Keratinocyte (primary cell): ENCODE measurements around the gene SCN9A. TPM values are rescaled to one million over a fixed set of nuclear protein-coding genes. Genes with fewer than 3 reads are reported as not detected.

Experiments used
- DNase-seq: peaks from one replicate; pipeline ENCODE4 v3.0.0-alpha.2; 2011; ENCODE audit warnings: low read depth, missing footprints, low spot score
- FAIRE-seq: peaks from 2 replicates; lab custom pipeline; 2011; peaks lifted over from hg19 to GRCh38; lab: Jason Lieb, UNC
- H2AFZ ChIP-seq: 2 replicates; pipeline ENCODE4 v1.6.0; 2012; ENCODE audit warnings: low read length, control low read depth, inconsistent platforms; ENCODE audit not compliant: control insufficient read depth
- H3K27ac ChIP-seq: 2 replicates; pipeline ENCODE4 v1.5.1; 2011; ENCODE audit warnings: low read length; ENCODE audit not compliant: control insufficient read depth, insufficient read depth
- H3K27me3 ChIP-seq: 3 replicates; pipeline ENCODE4 v1.6.0; 2011; ENCODE audit warnings: low read length; ENCODE audit not compliant: control insufficient read depth, insufficient read depth; ENCODE audit errors: extremely low read depth
- H3K36me3 ChIP-seq, 2 experiments: 2 replicates in 1 of 2; 3 replicates in 1 of 2; pipeline ENCODE4 v1.5.1; 2011; ENCODE audit warnings: low read length in 2 of 2, mild to moderate bottlenecking in 1 of 2; ENCODE audit not compliant: control insufficient read depth in 2 of 2, insufficient read depth in 2 of 2; ENCODE audit errors: extremely low read depth in 1 of 2
- H3K4me1 ChIP-seq: 3 replicates; pipeline ENCODE4 v1.5.1; 2011; ENCODE audit warnings: low read length; ENCODE audit not compliant: control insufficient read depth, insufficient read depth; ENCODE audit errors: extremely low read depth
- H3K4me2 ChIP-seq: 3 replicates; pipeline ENCODE4 v1.6.0; 2011; ENCODE audit warnings: low read depth, low read length; ENCODE audit not compliant: control insufficient read depth, insufficient read depth; ENCODE audit errors: extremely low read depth
- H3K4me3 ChIP-seq, 3 experiments: fragments of 200-600 bp in 1 of 3; sonication (generic) in 1 of 3; 2 replicates in 2 of 3; 3 replicates in 1 of 3; pipeline ENCODE4 v1.5.1; 2011 to 2016; ENCODE audit warnings: low read length in 3 of 3, mild to moderate bottlenecking in 3 of 3, control low read depth in 2 of 3, inconsistent platforms in 1 of 3, low read depth in 1 of 3, mixed read lengths in 1 of 3, mixed run types in 1 of 3, moderate library complexity in 1 of 3; ENCODE audit not compliant: control insufficient read depth in 2 of 3, insufficient read depth in 2 of 3; ENCODE audit errors: extremely low read depth in 1 of 3
- H3K79me2 ChIP-seq: 2 replicates; pipeline ENCODE4 v1.6.0; 2012; ENCODE audit warnings: low read length; ENCODE audit not compliant: control insufficient read depth, insufficient read depth
- H3K9ac ChIP-seq: 3 replicates; pipeline ENCODE4 v1.6.0; 2011; ENCODE audit warnings: low read length; ENCODE audit not compliant: control insufficient read depth, insufficient read depth; ENCODE audit errors: extremely low read depth
- H3K9me1 ChIP-seq: 3 replicates; pipeline ENCODE4 v1.6.0; 2011; ENCODE audit warnings: low read length; ENCODE audit not compliant: control insufficient read depth, insufficient read depth; ENCODE audit errors: extremely low read depth
- H3K9me3 ChIP-seq: 2 replicates; pipeline ENCODE4 v1.5.1; 2012; ENCODE audit warnings: low read depth, low read length; ENCODE audit not compliant: control insufficient read depth
- H4K20me1 ChIP-seq: 3 replicates; pipeline ENCODE4 v1.6.0; 2011; ENCODE audit warnings: low read length; ENCODE audit not compliant: control insufficient read depth, insufficient read depth; ENCODE audit errors: extremely low read depth
- CTCF ChIP-seq, 3 experiments: IDR thresholded peaks in 1 of 3; conservative IDR thresholded peaks in 1 of 3; optimal IDR thresholded peaks in 1 of 3; 2 replicates in 2 of 3; 3 replicates in 1 of 3; pipeline versions ENCODE3 to v1.5.1; 2011; ENCODE audit warnings: low read length in 3 of 3, mild to moderate bottlenecking in 3 of 3, moderate library complexity in 2 of 3, control low read depth in 1 of 3, inconsistent platforms in 1 of 3; ENCODE audit not compliant: insufficient read depth in 2 of 3; ENCODE audit errors: extremely low read depth in 1 of 3
- EZH2 ChIP-seq: IDR thresholded peaks from one replicate; pipeline ENCODE4 v1.6.1; 2012; ENCODE audit warnings: inconsistent platforms, mild to moderate bottlenecking, low read length, moderate library complexity
- dilution Hi-C: fragments of 300-500 bp; cut with MboI; formaldehyde crosslinking; loops from one replicate; pipeline ENCODE4 v1.7.0; 2020; ENCODE audit warnings: low sequenced_read_pairs; ENCODE audit not compliant: extremely low pct_ligation_motif_present
- polyA plus RNA-seq, 5 experiments: library from polyadenylated mRNA; depleted of rRNA in 3 of 5; stranded (reverse) in 3 of 5; stranded (forward) in 1 of 5; unstranded in 1 of 5; fragments of >200 nt; gene quantifications; 1 replicate in 1 of 5; 2 replicates in 3 of 5; 3 replicates in 1 of 5; pipeline versions ENCODE4 v1.2.1 to v1.2.3, GENCODE V29; 2011 to 2012; ENCODE audit warnings: missing spikeins in 2 of 5, low read depth in 1 of 5, low replicate concordance in 1 of 5

SCN9A gene
- polyA plus RNA-seq, 1 donor (not counting 4 experiments of a cell fraction or from before 2014, with no cell fraction given) = 0.10 TPM

- no peaks in the 10 kb centered on the region for H3K27me3 ChIP-seq
- H2AFZ ChIP-seq = no peak overlapping the region
- dilution Hi-C loops = no loop called here
- H3K9me1 ChIP-seq = no peaks in the 10 kb centered on the region
- no peak overlapping the region for H3K4me3 ChIP-seq
- H3K4me2 ChIP-seq = no peak overlapping the region
- DNase-seq (no peak), FAIRE-seq (no peak)
- no peaks in the 10 kb centered on the region for H4K20me1 ChIP-seq
- H3K9me3 ChIP-seq = no peaks in the 10 kb centered on the region
- no peak overlapping the region for H3K27ac ChIP-seq
- no peaks in the 10 kb centered on the region for H3K36me3 ChIP-seq
- H3K4me1 ChIP-seq = no peaks in the 10 kb centered on the region
- no peaks in the 10 kb centered on the region for H3K79me2 ChIP-seq
- TF ChIP-seq CTCF (optimal IDR thresholded peaks at IDR 0.05 in 1 of 3, IDR thresholded peaks at IDR 0.05 in 1 of 3, conservative IDR thresholded peaks at IDR 0.05 in 1 of 3; ENCODE audit: extremely low read depth in 1 of 3, insufficient read depth in 2 of 3, low read length in 3 of 3) (no peak), EZH2 (no peak)
- H3K9ac ChIP-seq = no peak overlapping the region
Measured at GRCh38 chr2:166350525-166350924, 25.2 kb downstream of the SCN9A start.

GRCh38 chr2:166344286-166345113 is 31.2 kb downstream of the SCN9A start:
- Histone ChIP-seq H3K9me3 (no peaks in the 10 kb centered on the region), H3K9me1 (no peaks in the 10 kb centered on the region), H3K4me2 (no peak overlapping the region), H3K9ac (no peak overlapping the region), H3K4me1 (no peaks in the 10 kb centered on the region), H3K36me3 (no peaks in the 10 kb centered on the region), H2AFZ (peak overlapping the region; percentile 35), H3K27me3 (no peaks in the 10 kb centered on the region), H3K79me2 (no peaks in the 10 kb centered on the region), H4K20me1 (no peaks in the 10 kb centered on the region), H3K27ac (no peak overlapping the region), H3K4me3 (no peak overlapping the region)
- TF ChIP-seq EZH2 = no peak
- no peak for TF ChIP-seq CTCF (optimal IDR thresholded peaks at IDR 0.05 in 1 of 3, IDR thresholded peaks at IDR 0.05 in 1 of 3, conservative IDR thresholded peaks at IDR 0.05 in 1 of 3; ENCODE audit: extremely low read depth in 1 of 3, insufficient read depth in 2 of 3, low read length in 3 of 3)
- no peak for FAIRE-seq
- dilution Hi-C loops = no loop called here
- no peak for DNase-seq
